Measurements from ENCODE around the gene UBXN2A. TPM values are rescaled to one million over a fixed set of nuclear protein-coding genes. Genes with fewer than 3 reads are reported as not detected.

UBXN2A gene
- total RNA-seq, 1 experiment from 2014 or later: 19.7 TPM

DNA sequence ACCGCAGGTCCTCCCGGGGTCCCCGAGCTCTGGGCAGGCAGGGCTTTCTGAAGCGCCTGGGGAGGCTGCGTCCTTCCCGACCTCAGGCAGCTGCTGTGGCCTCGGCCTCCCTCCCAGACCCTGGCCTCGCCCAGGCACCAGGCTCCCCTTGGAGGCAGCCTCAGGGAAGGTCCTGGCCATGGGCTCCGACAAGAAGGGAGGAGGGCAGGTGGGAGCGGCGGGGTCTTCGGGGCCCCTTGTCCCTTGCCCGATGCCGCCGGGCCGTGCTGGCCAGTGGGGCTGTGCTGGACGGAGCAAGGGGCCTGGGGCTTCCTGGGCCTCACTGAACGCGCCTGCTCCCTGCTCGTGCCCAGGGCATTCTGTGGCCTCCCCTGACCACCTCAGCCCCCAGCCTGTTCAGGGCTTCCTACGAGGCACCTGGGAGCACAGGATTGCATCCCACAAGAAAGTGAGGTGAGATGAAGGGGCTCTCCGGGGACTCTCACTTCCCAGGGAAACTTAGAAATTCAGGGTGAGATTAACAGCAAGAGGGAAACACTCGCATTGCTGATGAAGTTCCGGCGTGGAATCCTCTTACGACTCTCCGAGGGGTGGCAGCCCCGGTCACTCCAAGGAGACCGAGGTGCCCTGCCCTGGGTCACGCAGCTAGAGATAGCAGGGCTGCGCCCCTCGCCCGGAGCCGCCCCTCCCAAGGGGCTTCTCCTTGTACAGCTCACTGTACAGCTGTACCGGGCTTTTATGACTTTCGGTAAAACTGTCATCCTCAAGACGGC lies 70.4 kb downstream of the UBXN2A start:
- Histone ChIP-seq H2BK12ac (ENCODE audit: insufficient read length, low read depth, low read length) (peak overlapping the region; percentile 7), H3K9me3 (ENCODE audit: control insufficient read depth, low read depth, low read length) (no peaks in the 10 kb centered on the region), H3K56ac (ENCODE audit: insufficient read length, low read depth, low read length) (no peak overlapping the region), H3K79me1 (ENCODE audit: insufficient read depth, low read depth, low read length, poor library complexity, severe bottlenecking) (no peaks in the 10 kb centered on the region), H2AFZ (ENCODE audit: low read length) (no peak overlapping the region), H3K27me3 (ENCODE audit: insufficient read depth, low read length) (no peaks in the 10 kb centered on the region; the same call in 1 of the 2 replicates), H2BK20ac (ENCODE audit: low read depth, low read length, poor library complexity, severe bottlenecking) (no peak overlapping the region), H3K9ac (ENCODE audit: extremely low read depth, insufficient read length, low read length) (no peak overlapping the region), H2AK5ac (ENCODE audit: insufficient read length, low read length) (no peak overlapping the region), H3K14ac (ENCODE audit: insufficient read depth, low read length) (peak overlapping the region; percentile 95), H3K4me2 (ENCODE audit: insufficient read depth, insufficient read length, low read length) (peak overlapping the region; percentile 45), H4K20me1 (ENCODE audit: control insufficient read depth, insufficient read depth, insufficient read length) (no peaks in the 10 kb centered on the region), H3K18ac (ENCODE audit: insufficient read length, low read depth, low read length) (peak overlapping the region; percentile 93), H3K79me2 (ENCODE audit: insufficient read depth, low read length) (no peaks in the 10 kb centered on the region), H3K23me2 (ENCODE audit: insufficient read length, low read depth, low read length, poor library complexity, severe bottlenecking) (no peaks in the 10 kb centered on the region), H2BK5ac (ENCODE audit: insufficient read length, low read length) (no peak overlapping the region), H3T11ph (ENCODE audit: low read length) (no peak overlapping the region), H3K4ac (ENCODE audit: low read depth, low read length) (no peak overlapping the region; the same call in 1 of the 2 replicates), H4K5ac (ENCODE audit: insufficient read length, low read depth, low read length) (no peak overlapping the region), H2BK120ac (ENCODE audit: low read depth, low read length, poor library complexity, severe bottlenecking) (no peak overlapping the region), H3K4me1 (ENCODE audit: insufficient read depth, low read length) (no peaks in the 10 kb centered on the region; the same call in 1 of the 2 replicates), H3K27ac (ENCODE audit: insufficient read length, low read depth, low read length) (no peak overlapping the region), H3K23ac (ENCODE audit: insufficient read length, low read depth, low read length) (no peak overlapping the region), H4K8ac (replicated peaks; ENCODE audit: insufficient read length, low read depth, low read length) (no peak overlapping the region), H2BK15ac (ENCODE audit: low read depth, low read length) (no peak overlapping the region), H4K91ac (ENCODE audit: insufficient read length, low read depth, low read length) (no peak overlapping the region)
- no peak overlapping the region; a peak in 1 of 7 replicates for H3K27ac Mint-ChIP-seq
- H3K4me3 Mint-ChIP-seq: peak overlapping the region; percentile 48 to 60; a peak in 4 of 5 replicates
- H3K36me3 Mint-ChIP-seq (ENCODE audit: insufficient read depth in 1 of 3, low read depth in 3 of 3): no peaks in the 10 kb centered on the region; a peak in 1 of 7 replicates
- no CpG with 5 or more reads among the region's 37 CpGs for WGBS (ENCODE audit: extremely low coverage, insufficient read length, low lambda C conversion rate)
- no peaks in the 10 kb centered on the region for H3K9me3 Mint-ChIP-seq
- DNase-seq: peak; percentile 51
- TF ChIP-seq, protein P1, sequence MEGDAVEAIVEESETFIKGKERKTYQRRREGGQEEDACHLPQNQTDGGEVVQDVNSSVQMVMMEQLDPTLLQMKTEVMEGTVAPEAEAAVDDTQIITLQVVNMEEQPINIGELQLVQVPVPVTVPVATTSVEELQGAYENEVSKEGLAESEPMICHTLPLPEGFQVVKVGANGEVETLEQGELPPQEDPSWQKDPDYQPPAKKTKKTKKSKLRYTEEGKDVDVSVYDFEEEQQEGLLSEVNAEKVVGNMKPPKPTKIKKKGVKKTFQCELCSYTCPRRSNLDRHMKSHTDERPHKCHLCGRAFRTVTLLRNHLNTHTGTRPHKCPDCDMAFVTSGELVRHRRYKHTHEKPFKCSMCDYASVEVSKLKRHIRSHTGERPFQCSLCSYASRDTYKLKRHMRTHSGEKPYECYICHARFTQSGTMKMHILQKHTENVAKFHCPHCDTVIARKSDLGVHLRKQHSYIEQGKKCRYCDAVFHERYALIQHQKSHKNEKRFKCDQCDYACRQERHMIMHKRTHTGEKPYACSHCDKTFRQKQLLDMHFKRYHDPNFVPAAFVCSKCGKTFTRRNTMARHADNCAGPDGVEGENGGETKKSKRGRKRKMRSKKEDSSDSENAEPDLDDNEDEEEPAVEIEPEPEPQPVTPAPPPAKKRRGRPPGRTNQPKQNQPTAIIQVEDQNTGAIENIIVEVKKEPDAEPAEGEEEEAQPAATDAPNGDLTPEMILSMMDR (conservative IDR thresholded peaks at IDR 0.05): no peak
- peaks cover 15% of the 10 kb centered on the region for H3K27me3 Mint-ChIP-seq (ENCODE audit: low read depth)
- peaks cover 20 to 24% of the 10 kb centered on the region in 2 experiments for H3K4me1 Mint-ChIP-seq
